COLO829 (cell line): ENCODE measurements around the gene SI.
"Not testable (repeated sequence)": the region's sequence is repeated elsewhere in the genome, so short reads cannot be mapped to it uniquely, and the experiment has no call there.

ENCODE experiments used
- DNase-seq: peaks from one replicate; pipeline ENCODE4 v3.0.0; 2012; ENCODE audit warnings: low spot score

SI gene

DNA sequence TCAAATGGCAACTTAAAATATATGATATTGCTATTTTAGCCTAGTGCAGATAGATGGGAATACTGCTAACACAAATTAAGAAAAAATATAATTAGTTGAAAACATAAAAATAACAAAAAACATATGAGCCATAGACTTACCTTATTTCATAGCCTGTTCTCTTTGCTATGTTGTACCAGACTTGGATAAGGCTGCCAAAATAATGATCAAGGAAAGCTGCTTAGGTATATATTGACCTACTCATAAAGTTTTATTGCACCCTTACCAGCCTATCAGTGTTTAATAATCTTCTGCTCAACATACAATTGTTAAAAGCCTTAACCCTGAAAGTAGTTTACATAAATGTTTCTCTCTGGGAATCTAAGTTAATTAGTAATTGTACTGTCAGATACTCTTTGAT lies at the start of gene SI:
SI (minus strand) TSS at position 204 of the 400 bp plus-strand sequence. CDS start 2,484 bp downstream, outside the sequence.
- no peak for DNase-seq

DNA sequence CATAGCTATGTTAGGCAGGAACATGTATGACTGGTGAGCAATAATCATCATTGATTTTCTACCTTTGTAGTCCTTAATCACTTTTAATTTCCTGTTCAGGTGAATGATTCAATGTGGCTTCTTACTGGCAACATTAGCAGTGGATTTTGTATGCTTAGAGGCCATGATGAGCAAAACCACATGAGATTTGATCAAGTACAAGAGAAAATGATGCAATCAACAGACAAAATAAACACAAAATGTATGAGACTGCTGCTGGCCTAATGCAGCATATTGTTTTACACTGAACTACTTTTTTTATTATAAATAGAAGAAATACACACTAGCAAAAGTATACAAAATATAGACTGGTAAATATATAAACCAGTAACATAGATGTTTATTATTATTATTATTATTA lies 47.5 kb upstream of the SI start:
- no peak for DNase-seq

DNA sequence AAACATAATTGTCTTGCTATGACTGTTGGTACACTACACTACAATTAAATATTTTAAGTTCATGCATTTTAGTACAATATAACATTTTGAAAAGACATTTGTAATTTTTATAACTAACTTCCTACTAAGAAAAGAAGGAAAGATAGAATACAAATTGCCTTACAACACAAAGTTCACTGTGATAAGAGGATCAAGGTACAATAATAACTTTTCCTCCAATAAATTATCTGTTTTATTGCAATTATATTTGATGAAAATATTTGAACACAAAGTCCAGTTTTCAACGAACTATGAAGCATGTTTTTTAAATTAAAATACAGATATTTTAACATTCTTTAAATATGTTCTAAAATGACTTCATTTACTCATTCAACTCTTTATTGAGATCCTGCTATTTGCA lies 33.1 kb upstream of the SI start:
- DNase-seq: no peak

DNA sequence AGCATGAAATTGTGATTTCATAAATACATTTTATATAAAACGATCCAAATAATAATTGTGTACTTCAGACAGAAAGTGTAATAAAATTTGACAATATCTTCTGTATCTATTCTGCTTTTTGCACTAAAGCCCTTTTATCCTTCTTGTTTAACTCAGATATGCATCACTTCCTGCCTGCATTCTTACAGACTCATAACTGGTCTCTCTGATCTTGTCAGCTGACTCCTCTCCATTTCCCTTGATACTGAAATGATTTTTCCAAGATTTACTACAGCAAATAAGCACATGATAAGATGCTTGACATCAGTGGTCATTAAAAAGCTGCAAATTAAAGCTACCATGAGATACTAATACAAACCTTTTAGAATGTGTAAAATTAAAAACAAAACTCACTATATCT lies 25.3 kb upstream of the SI start:
- peak; percentile 29 for DNase-seq

DNA sequence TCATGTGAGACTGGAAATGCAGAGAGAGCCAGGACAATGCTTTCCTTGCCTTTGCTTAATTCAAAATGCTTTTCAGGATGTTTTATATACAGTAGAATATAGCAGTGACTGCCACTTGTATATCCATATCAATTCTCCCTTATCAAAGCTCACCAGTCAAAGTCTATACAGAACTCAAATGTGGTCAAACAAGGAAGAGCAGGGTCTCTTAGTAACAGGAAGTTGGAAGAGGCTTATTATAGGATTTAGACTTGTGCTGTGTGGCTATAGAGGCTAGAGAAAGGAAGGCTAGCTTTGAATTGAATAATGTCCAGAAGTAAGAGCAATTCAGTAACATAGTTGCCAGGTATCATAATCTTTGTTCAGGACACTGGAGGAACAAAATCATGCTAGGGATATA lies 4.4 kb upstream of the SI start:
- DNase-seq: no peak

DNA sequence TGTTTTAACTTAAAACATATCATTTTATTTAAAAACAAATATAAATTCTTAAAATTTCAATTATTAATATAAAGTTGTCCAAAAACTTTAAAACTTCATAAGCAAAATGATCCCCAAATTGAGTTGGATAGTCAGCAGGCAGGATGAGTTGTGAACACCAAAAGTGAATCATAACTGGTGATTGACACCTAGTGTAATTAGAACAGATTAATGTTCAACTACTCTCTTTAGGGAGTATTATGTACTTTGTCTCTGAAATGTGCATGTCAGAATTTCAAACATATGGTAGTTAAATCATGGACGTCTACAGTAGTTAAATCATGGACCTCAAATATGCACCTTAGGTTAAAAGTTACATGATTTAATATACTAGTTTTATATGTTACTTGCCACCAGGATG lies 2.9 kb upstream of the SI start:
- no peak for DNase-seq

DNA sequence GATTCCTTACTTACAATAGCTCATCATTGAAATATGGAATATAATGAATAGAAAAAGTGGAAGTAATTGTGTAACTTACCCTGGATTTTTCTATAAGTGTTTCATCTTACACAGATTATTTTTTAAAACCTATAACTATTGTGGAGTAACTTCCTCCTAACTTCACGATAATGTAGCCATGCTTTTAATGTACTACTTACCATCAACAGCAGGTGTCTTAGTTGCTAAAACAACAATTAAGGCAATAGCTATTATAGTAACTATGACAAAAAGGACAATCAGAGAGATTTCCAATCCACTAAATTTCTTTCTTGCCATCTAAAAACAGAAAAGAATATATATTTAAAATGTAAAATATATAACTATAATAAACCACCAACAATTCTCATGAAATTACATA lies 2.6 kb downstream of the SI start:
- DNase-seq: no peak

DNA sequence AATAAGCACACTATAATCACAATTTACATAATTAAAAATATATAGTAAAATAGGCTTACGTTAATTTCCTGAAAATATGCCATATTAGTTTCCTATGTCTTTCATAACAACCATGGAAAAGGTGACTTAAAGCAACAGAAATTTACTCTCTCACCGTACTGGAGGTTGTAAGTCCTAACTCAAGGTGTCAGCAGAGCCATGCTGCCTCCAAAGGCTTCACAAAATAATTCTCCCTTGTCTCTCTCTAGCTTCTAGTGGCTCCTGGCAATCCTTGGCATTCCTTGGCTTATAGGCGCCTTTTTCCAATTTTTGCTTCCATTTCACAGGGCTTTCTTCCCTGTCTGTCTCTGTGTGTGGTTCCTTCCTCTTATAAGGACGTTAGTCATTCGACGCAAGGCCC lies 7.6 kb downstream of the SI start:
- DNase-seq: no peak

DNA sequence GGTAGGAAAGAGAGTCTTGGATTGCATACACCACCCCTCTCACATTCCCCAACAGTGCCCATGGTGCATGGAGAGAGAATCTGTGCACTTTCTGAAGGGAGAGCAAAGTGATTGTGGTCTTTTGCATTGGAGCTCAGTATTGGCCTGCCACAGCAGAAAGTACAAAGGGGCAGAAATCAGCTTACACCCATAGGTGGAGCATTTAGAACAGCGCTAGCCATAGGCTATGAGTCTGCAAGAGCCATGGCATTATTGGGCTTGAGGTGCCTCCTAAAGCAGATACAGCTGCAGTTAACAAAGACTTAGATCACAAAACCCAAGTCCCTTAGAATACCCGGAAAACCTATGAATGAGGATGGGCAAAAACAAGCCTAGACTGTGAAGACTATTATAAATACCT lies 21.8 kb downstream of the SI start:
- no peak for DNase-seq

DNA sequence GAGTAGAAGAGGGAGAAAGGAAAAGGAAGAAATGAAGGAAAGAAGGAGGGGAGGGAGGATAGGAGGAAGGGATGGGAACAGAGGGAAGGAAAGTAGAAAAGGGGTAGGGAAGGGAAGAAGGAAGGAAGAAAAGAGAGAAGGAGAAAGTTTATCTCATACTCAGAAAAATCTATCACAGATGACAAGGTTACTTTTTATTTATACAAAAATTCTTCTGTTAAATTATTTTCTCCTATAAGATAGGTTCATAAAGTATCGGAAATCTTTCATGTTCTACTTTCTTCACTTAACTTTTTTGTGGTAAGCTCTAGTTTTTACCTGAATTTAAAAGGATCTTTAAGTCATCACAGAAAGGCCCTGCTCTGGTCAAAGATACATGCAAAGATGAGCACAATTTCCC lies 38.1 kb downstream of the SI start:
- DNase-seq: no peak

DNA sequence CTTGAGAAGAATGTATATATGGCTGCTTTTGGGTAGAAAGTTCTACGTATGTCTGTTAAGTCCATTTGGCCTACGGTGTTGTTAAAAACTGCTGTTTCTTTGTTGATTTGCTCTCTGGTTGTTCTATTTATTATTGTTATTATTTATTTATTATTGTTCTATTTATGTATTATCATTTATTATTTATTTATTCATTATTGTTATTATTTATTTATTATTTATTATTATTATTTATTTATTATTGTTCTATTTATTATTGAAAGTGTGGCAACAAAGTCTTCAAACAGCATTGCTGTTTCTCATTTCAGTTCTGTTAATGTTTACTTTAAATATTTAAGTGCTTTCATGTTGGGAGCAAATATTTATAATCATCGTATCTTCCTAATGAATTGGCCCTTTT lies 66.7 kb downstream of the SI start:
- no peak for DNase-seq

DNA sequence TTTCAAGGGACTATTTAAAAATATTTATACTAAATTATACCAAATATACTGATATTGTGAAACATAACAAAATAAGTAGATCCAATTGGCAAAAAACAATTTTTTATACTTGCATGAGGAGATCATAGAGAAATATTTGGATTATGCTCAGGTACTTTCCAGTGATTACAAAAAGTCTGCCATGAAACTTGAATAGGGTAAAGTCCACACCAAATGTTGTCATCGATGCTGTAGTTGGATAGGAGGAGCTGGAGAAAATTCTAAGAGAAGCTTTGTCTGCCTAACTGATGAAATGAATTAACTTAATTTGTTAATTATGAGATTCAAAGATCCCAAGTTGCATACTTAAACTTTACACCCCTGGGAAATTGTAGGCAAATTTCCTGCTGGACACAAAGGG lies 93.3 kb downstream of the SI start:
- DNase-seq: no peak

DNA sequence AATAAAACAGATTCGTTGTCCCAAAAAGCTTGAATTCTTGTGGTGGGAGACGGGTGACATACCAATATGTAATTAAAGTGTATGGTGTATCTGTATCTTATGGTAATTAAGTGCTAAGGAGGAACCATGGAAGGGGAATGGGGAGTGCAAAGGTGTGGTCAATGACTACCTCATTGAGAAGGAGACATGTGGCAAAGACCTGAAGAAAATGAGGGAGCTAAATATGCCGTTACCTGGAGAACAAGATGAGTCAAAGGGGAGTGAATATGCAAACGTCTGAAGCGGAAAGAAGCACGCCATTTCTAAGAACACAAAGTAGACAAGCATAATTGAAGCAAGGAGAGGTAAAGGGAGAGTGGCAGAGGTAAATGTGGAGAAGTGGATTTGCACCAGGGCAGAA lies 115.7 kb downstream of the SI start:
- DNase-seq: no peak

DNA sequence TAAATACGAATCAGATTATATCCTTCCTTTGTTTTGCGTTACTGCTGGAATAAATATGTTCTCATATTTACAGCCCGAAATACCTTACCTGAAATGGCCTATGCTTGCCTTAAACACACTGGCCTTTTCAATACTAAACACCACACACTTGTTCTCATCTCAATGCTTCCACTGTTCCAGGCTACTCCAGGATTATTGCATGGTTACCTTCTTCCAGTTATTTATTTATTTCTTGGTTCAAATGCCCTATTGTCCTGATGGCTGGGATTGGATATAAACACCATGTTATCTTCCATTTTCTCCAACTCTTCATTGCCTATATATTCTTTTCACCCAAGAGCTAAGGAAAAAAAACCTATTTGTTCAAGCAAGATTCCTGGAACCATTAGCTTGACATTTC lies 125.3 kb downstream of the SI start:
- DNase-seq: peak; percentile 83

DNA sequence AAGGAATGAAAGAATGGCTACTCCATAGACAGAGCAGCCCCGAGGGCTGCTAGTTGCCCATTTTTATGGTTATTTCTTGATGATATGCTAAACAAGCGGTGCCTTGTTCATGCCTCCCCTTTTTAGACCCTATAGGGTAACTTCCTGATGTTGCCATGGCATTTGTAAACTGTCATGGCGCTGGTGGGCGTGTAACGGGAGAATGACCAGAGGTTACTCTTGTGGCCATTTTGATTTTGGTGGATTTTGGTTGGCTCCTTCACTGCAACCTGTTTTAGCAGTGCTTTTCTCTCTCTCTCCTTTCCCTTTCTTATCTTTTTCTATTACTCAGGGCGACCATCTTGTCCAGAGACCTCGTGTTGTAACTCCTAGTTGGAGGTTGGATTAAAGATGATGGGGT lies 126.9 kb downstream of the SI start:
- DNase-seq: not testable (repeated sequence)

DNA sequence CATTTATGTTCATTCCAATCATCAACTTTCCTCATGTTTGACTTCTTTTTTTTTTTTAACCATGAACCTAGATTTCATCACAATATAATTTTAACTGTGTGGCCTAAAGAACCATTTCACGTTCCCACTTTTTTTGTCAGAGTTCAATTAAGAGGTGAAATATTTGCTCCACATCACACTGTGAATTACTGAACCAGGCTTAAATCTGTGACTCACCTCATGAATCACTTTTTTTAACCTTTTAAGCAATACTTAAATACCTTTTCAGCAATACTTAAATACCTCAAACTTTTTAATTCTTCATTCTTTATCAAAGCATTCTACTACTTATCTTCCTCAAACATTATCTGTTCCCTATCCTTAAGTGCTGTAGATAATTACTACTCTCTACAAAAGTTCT lies 137.6 kb downstream of the SI start:
- DNase-seq: no peak

DNA sequence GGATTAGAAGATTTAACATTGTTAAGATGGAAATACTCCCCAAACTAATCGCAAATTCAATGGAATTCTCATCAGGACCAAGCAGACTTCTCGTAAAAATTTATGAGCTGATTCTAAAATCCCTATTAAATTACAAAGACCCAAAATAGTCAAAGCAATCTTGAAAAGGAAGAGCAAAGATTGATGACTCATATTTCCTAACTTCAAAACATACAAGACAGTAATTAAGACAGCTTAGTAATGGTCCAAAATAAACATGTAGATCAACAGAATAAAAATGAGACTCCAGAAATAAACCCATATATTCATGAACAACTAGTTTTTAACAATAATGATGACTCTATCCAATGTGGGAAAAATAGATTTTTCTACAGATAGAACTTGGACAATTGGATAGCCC lies 148.7 kb downstream of the SI start:
- DNase-seq: peak; percentile 9
